Measurements from ENCODE around the gene MEOX2.

Gene MEOX2

GRCh38 chr7:15607529-15608210 lies 78.8 kb downstream of the MEOX2 start:
- no peak for FAIRE-seq

- no peak for FAIRE-seq
Observed at GRCh38 chr7:15606561-15606960, 79.9 kb downstream of the MEOX2 start.

GRCh38 chr7:15604166-15604565 lies 82.3 kb downstream of the MEOX2 start:
- FAIRE-seq = no peak

GRCh38 chr7:15603124-15603523 lies 83.4 kb downstream of the MEOX2 start:
- no peak for FAIRE-seq

- FAIRE-seq = no peak
Observed at GRCh38 chr7:15602236-15602635, 84.2 kb downstream of the MEOX2 start.

- no peak for FAIRE-seq
Observed at GRCh38 chr7:15601175-15601574, 85.3 kb downstream of the MEOX2 start.

- FAIRE-seq = no peak
Observed at GRCh38 chr7:15600298-15600697, 86.2 kb downstream of the MEOX2 start.

- no peak for FAIRE-seq
Observed at GRCh38 chr7:15594461-15594860, 92.0 kb downstream of the MEOX2 start.

- no peak for FAIRE-seq
Observed at GRCh38 chr7:15593382-15593781, 93.1 kb downstream of the MEOX2 start.

- no peak for FAIRE-seq
Observed at GRCh38 chr7:15586266-15586665, 100.2 kb downstream of the MEOX2 start.

- no peak for FAIRE-seq
Observed at GRCh38 chr7:15584575-15584974, 101.9 kb downstream of the MEOX2 start.

- no peak for FAIRE-seq
Observed at GRCh38 chr7:15582773-15583172, 103.7 kb downstream of the MEOX2 start.

- FAIRE-seq = no peak
Observed at GRCh38 chr7:15581352-15581951, 105.0 kb downstream of the MEOX2 start.

- no peak for FAIRE-seq
Observed at GRCh38 chr7:15580604-15581351, 105.7 kb downstream of the MEOX2 start.

GRCh38 chr7:15577600-15577999 lies 108.9 kb downstream of the MEOX2 start:
- no peak for FAIRE-seq

GRCh38 chr7:15571301-15571878 lies 115.1 kb downstream of the MEOX2 start:
- FAIRE-seq = no peak

GRCh38 chr7:15567652-15568051 lies 118.8 kb downstream of the MEOX2 start:
- FAIRE-seq = no peak

- FAIRE-seq = no peak
Observed at GRCh38 chr7:15567036-15567435, 119.4 kb downstream of the MEOX2 start.

- no peak for FAIRE-seq
Observed at GRCh38 chr7:15566476-15566875, 120.0 kb downstream of the MEOX2 start.

GRCh38 chr7:15561835-15562234 lies 124.6 kb downstream of the MEOX2 start, which contains the start of gene AGMO:
Gene AGMO (minus strand): TSS chr7:15562015.
- no peak for FAIRE-seq

Data from TTC549 (cell line).